Measurements from ENCODE around the gene GANAB. TPM values are rescaled to one million over a fixed set of nuclear protein-coding genes. Genes with fewer than 3 reads are reported as not detected.

The GANAB gene
- total RNA-seq, 4 donors from 2014 or later, result 108 to 166 (median 128) TPM

GRCh38 chr11:62580959-62581715 is 65.3 kb downstream of the GANAB start:
- ATAC-seq (ENCODE audit: low FRiP score) (no peak), DNase-seq (ENCODE audit: low spot score) (no peak)
- TF ChIP-seq CTCF (IDR thresholded peaks at IDR 0.05), result no peak

- TF ChIP-seq CTCF (IDR thresholded peaks at IDR 0.05), result no peak
- ATAC-seq (ENCODE audit: low FRiP score) (no peak), DNase-seq (ENCODE audit: low spot score) (no peak)
Observed at GRCh38 chr11:62579252-62579651, 67.2 kb downstream of the GANAB start.

GRCh38 chr11:62578541-62578940 is 67.9 kb downstream of the GANAB start:
- DNase-seq (ENCODE audit: low spot score) (no peak), ATAC-seq (ENCODE audit: low FRiP score) (no peak)
- TF ChIP-seq CTCF (IDR thresholded peaks at IDR 0.05), result no peak

- ATAC-seq (ENCODE audit: low FRiP score) (no peak), DNase-seq (ENCODE audit: low spot score) (no peak)
- TF ChIP-seq CTCF (IDR thresholded peaks at IDR 0.05), result no peak
Observed at GRCh38 chr11:62577046-62577714, 69.2 kb downstream of the GANAB start.

GRCh38 chr11:62575837-62576236 is 70.6 kb downstream of the GANAB start:
- ATAC-seq (ENCODE audit: low FRiP score) (no peak), DNase-seq (ENCODE audit: low spot score) (no peak)
- TF ChIP-seq CTCF (IDR thresholded peaks at IDR 0.05), result no peak

- ATAC-seq (ENCODE audit: low FRiP score), result no peak
- no peak for DNase-seq (ENCODE audit: low spot score)
- no peak for TF ChIP-seq CTCF (IDR thresholded peaks at IDR 0.05)
Observed at GRCh38 chr11:62575156-62575555, 71.3 kb downstream of the GANAB start.

Small RNA genes lying within 50 kb of the gene (small RNA-seq; reads per million reads assigned to genes)
- gene AP001458.1 (not detected), gene SNORA57 (not detected)

Other genes with a start within 250 kb of the GANAB start
- not detected for gene SCGB1A1, start 227.6 kb downstream of the GANAB start, total RNA-seq
- 1,000 to 10,000 TPM in 3 of 4 donors, 100 to 1,000 TPM in 1; 874 to 1,336 (median 1,047) TPM for gene AHNAK, start 99.8 kb downstream of the GANAB start, total RNA-seq
- 1,000 to 10,000 TPM; 1,194 to 1,561 (median 1,267) TPM for gene EEF1G, start 72.7 kb downstream of the GANAB start, total RNA-seq
- 10 to 100 TPM in 3 of 4 donors, 1 to 10 TPM in 1; 7.9 to 11.0 (median 10.5) TPM for gene TUT1, start 55.1 kb downstream of the GANAB start, total RNA-seq
- 100 to 1,000 TPM in 2 of 4 donors, 10 to 100 TPM in 2; 77.1 to 172 (median 89.6) TPM for gene MTA2, start 44.7 kb downstream of the GANAB start, total RNA-seq
- gene EML3, start 33.8 kb downstream of the GANAB start, total RNA-seq, result 10 to 100 TPM; 40.7 to 68.6 (median 52.0) TPM
- gene ROM1, start 33.4 kb downstream of the GANAB start, total RNA-seq, result 10 to 100 TPM in 3 of 4 donors, 1 to 10 TPM in 1; 7.9 to 12.7 (median 11.4) TPM
- 10 to 100 TPM; 18.8 to 40.7 (median 23.2) TPM for gene B3GAT3, start 24.6 kb downstream of the GANAB start, total RNA-seq
- 10 to 100 TPM; 11.9 to 27.7 (median 17.2) TPM for gene INTS5, start 6.7 kb upstream of the GANAB start, total RNA-seq
- gene C11orf98, start 18.6 kb upstream of the GANAB start, total RNA-seq, result 10 to 100 TPM; 18.3 to 42.9 (median 33.3) TPM
- gene CSKMT, start 18.7 kb upstream of the GANAB start, total RNA-seq, result 10 to 100 TPM in 1 of 4 donors, 1 to 10 TPM in 3; 2.8 to 18.4 (median 7.0) TPM
- gene UQCC3, start 25.1 kb upstream of the GANAB start, total RNA-seq, result 1 to 10 TPM; 7.3 to 9.9 (median 8.2) TPM
- gene LBHD1, start 25.7 kb upstream of the GANAB start, total RNA-seq, result 1 to 10 TPM; 3.0 to 6.8 (median 5.7) TPM
- gene UBXN1, start 32.5 kb upstream of the GANAB start, total RNA-seq, result 100 to 1,000 TPM; 135 to 196 (median 167) TPM
- gene LRRN4CL, start 42.9 kb upstream of the GANAB start, total RNA-seq, result 10 to 100 TPM; 30.9 to 49.3 (median 44.5) TPM
- 10 to 100 TPM; 37.1 to 51.2 (median 48.2) TPM for gene BSCL2, start 60.8 kb upstream of the GANAB start, total RNA-seq
- not detected for gene GNG3, start 61.1 kb upstream of the GANAB start, total RNA-seq
- 10 to 100 TPM; 10.7 to 42.6 (median 25.2) TPM for gene HNRNPUL2, start 80.8 kb upstream of the GANAB start, total RNA-seq
- gene TTC9C, start 81.9 kb upstream of the GANAB start, total RNA-seq, result 10 to 100 TPM; 13.8 to 24.4 (median 19.0) TPM
- 1 to 10 TPM; 5.3 to 7.3 (median 5.8) TPM for gene ZBTB3, start 107.5 kb upstream of the GANAB start, total RNA-seq
- 10 to 100 TPM; 37.9 to 57.9 (median 50.5) TPM for gene POLR2G, start 115.0 kb upstream of the GANAB start, total RNA-seq
- gene TAF6L, start 124.8 kb upstream of the GANAB start, total RNA-seq, result 10 to 100 TPM; 11.7 to 20.3 (median 14.9) TPM
- 10 to 100 TPM; 36.4 to 69.7 (median 57.1) TPM for gene TMEM179B, start 140.8 kb upstream of the GANAB start, total RNA-seq
- gene TMEM223, start 145.4 kb upstream of the GANAB start, total RNA-seq, result 10 to 100 TPM; 20.8 to 45.1 (median 30.3) TPM
- 100 to 1,000 TPM in 1 of 4 donors, 10 to 100 TPM in 3; 51.9 to 101 (median 78.3) TPM for gene NXF1, start 158.8 kb upstream of the GANAB start, total RNA-seq
- gene STX5, start 185.4 kb upstream of the GANAB start, total RNA-seq, result 10 to 100 TPM; 32.2 to 43.1 (median 37.4) TPM
- gene TEX54, start 186.2 kb upstream of the GANAB start, total RNA-seq, result not detected
- 100 to 1,000 TPM in 1 of 4 donors, 10 to 100 TPM in 3; 32.3 to 138 (median 40.8) TPM for gene WDR74, start 193.0 kb upstream of the GANAB start, total RNA-seq
- gene SLC3A2, start 234.3 kb upstream of the GANAB start, total RNA-seq, result 100 to 1,000 TPM; 110 to 239 (median 191) TPM

Data from omental fat pad (tissue), 4 donors.